ENCODE data around the gene GIPC3. TPM values are rescaled to one million over a fixed set of nuclear protein-coding genes. Genes with fewer than 3 reads are reported as not detected.

GIPC3 gene
- polyA plus RNA-seq, 3 donors, result 3.1 to 3.8 (median 3.6) TPM

DNA sequence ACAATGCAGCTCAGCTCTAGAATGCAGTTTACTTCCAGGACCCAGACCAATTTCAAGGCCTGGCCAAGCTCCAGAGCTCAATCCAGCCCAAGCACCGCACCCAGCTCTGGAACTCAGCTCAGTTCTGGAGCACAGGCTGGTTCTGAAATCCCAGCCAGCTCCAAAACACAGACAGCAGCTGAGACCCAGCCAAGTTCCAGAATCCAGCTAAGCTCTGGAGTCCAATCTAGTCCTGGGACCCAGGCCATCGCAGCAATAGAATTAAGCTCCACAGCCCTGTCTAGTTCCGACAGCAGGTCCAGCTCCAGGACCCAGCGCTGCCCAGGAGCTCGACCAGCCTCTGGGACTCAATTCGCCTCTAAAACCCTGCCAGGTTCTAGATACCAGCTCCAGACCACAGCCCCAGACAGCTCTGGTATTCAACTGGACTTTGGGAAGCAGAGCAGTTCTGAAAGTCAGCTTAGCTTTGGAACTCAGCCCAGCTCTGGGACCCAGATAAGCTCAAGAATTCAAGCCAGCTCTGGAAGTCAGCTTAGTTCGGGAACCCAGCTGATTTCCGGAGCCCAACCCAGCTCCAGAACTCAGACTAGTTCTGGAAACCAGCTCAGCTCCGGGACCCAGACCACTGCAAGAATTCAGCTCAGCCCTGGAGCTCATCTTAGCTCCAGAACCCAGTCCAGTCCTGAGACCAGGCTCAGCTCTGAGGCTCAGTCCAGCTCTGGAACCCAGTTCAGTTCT is 6.8 kb downstream of the GIPC3 start:
- DNase-seq (ENCODE audit: extremely low read depth in 1 of 11, low read depth in 9 of 11, low spot score in 4 of 11), result no peak

DNA sequence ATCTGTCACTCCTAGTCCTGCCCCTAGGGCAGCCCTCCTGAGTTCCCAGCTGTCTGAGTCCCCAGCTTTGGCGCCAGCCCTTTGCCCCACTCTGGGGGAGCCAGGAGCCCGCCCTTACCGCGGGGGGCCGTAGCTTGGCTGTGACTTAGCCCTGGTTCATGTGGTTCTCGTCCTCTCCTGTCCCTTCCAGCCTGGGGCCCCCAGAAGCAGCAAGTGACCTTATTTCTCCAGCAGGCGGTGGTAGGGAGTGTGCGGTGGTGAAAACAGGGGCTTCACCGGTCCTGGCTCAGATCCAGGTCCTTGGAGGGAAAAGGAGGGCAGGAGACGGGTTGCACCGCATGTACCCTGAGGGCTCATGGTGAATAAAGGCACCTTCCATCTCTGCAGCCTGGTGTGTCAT is 7.9 kb downstream of the GIPC3 start:
- DNase-seq (ENCODE audit: extremely low read depth in 1 of 11, low read depth in 9 of 11, low spot score in 4 of 11), result no peak

DNA sequence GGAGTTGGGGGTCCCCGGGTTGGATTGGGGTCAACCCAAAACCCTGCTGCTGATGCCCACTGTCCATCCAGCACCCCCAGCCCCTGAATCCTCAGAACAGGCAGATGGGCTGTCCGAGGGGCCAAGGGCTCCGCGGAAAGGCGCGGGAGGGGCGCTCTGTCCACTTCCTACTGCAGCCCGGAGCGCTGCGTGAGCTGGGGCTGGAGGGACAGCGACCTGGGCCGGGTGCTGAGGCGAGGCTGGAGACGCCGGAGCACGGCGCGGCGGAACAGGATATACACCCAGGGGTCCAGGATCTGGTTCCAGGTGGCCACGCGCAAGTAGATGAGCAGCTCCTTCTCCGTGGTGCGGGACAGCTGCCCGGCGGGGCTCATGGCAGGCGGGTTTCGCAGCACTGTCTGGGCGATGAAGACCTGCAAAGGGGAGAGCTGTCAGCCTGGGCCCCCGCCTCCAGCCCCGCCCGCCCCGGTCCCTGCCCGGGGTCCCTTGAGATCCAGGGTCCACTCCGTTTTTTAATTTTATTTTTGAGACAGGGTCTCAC is 10.3 kb downstream of the GIPC3 start:
- DNase-seq (ENCODE audit: extremely low read depth in 1 of 11, low read depth in 9 of 11, low spot score in 4 of 11), result no peak

DNA sequence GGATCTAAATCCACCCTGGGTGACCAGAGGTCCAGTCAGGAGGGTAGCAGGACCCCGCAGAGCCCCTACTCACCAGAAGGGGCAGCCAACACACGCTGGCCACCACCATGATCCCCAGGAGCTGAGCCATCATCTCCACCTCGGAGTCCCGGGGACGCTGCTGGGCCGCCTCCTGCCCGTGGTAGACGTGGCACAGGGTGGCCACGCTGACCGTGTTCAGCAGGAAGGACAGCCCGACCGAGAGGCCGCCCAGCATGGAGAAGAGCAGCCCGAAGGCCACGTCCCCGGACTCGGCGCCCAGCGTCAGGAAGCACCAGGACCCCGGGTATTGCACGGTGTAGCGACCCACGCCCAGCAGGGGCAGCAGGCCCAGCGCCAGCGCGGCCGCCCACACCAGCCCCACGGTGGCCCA is 14.5 kb downstream of the GIPC3 start:
- no peak for DNase-seq (ENCODE audit: extremely low read depth in 1 of 11, low read depth in 9 of 11, low spot score in 4 of 11)

DNA sequence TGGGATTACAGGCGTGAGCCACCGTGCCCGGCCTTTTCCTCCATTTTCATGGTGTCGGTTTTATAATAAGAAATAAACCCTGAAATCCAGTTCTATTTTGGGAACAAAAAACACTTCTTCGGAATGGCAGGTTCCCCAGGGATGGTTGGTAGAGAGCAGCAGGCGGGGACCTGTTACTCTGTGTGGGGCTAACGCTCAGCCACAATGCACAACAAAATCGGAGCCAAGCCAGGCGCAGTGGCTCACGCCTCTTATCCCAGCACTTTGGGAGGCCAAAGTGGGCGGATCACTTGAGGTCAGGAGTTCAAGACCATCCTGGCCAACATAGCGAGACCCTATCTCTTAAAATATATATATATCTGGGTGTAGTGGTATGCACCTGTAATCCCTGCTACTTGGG is 15.7 kb downstream of the GIPC3 start:
- DNase-seq (ENCODE audit: extremely low read depth in 1 of 11, low read depth in 9 of 11, low spot score in 4 of 11), result no peak

DNA sequence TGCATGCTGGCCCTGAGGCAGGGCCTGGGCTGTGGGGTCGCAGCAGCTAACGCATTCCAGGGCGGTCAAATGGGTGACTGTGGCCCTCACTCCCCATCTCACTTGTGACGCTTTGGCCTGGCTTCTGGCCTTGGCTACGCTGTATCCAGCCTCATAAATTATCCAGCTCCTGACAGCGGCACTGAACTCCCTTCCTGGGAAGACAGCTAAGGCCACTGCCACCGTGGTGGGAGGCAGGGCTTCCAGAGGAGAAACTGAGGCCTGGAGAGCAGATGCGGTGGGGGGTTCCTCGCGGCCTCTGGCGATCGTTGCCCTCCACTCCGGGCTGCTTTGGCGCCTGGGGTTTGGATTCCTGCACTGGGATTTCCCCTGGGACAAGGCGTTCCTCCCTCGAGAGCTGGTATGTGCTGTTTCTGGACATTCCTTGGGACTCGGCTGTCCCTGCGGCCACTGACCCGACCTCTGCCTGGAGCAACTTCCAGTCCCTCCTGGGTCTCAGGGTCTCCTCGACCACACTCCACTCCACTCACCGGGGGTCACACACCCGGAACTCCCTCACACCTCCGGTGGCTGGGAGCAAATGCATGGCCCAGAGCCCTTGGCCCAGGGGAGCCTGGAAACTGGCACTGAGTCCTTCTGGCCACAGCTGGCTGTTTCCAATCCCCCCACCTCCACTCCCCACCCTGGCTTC is 18.0 kb downstream of the GIPC3 start:
- DNase-seq (ENCODE audit: extremely low read depth in 1 of 11, low read depth in 9 of 11, low spot score in 4 of 11), result no peak

DNA sequence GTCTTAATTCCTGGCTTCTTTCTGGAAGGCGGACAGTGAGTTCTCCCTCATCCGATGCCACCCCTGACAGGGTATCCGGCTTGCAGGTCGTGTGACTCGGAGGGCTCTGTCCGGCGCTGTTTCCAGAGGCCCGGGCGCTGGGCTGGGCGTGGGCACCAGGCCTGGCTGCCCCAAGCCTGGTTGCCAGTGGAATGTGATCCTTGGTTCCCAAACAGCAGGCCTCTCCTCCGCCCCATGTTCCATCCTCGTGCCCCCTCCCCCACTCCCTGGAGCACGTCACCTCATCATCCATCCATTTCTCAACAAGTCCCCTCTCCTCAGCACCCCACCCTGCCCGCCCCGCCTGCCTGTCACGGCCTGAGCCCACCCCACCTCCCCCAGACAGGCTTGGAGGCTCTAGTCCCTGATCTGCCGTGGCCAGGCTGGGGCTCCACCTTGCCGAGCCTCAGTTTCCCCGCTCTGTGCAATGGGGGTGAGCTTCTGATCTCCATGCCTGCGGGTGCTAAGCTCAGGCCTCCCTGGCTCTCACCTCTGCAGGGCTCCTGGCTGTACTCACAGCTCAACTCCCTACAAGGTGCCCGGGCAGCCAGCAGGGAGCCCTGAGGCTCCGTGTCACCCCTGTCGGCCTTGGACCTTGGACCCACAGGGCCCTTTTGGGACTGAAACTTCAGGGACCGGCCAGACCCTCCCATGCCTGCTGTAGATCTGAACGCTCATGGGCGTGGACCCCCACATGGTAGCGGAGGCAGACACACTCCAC is 19.1 kb downstream of the GIPC3 start:
- no peak for DNase-seq (ENCODE audit: extremely low read depth in 1 of 11, low read depth in 9 of 11, low spot score in 4 of 11)

DNA sequence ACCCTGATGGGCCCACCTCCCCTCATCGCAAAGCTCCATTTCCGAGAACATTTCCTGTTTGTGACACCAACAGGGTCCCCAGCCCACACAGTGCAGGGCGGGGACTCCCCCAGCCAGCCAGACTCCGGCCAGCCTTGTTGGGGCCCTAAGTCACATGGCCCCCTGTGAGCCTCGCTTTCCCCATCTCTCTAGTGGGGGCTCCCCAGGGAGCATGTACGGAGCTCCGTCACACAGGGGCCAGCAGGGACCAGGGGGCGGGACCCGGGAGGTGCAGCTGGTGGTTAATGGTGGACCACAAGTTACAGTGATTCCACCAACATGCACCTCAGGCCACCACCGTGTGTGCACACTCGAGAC is 19.7 kb downstream of the GIPC3 start:
- no peak for DNase-seq (ENCODE audit: extremely low read depth in 1 of 11, low read depth in 9 of 11, low spot score in 4 of 11)

DNA sequence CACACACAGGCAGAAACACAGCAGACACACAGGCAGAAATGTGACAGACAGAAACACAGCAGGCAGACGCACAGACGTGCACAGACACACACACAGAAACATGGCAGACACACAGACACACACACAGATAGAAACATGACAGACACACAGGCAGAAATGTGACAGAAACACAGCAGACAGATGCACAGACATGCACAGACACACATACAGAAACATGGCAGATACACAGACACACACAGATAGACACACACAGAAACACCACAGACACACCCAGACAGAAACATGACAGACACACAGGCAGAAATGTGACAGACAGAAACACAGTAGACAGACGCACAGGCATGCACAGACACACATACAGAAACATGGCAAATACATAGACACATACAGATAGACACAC is 20.1 kb downstream of the GIPC3 start:
- DNase-seq (ENCODE audit: extremely low read depth in 1 of 11, low read depth in 9 of 11, low spot score in 4 of 11), result no peak

DNA sequence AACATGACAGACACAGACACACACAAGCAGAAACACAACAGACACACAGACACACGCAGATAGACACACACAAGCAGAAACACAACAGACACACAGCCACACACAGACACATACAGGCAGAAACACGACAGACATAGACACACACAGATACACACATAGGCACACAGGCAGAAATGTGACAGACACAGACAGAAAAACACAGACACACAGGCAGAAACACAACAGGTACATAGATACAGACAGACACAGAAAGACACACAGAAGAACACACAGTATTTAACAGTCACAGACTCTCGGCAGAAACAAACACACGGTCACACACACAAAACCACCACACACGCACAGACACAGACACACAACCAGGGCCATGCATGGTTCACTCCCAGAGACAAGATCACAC is 20.5 kb downstream of the GIPC3 start:
- no peak for DNase-seq (ENCODE audit: extremely low read depth in 1 of 11, low read depth in 9 of 11, low spot score in 4 of 11)

DNA sequence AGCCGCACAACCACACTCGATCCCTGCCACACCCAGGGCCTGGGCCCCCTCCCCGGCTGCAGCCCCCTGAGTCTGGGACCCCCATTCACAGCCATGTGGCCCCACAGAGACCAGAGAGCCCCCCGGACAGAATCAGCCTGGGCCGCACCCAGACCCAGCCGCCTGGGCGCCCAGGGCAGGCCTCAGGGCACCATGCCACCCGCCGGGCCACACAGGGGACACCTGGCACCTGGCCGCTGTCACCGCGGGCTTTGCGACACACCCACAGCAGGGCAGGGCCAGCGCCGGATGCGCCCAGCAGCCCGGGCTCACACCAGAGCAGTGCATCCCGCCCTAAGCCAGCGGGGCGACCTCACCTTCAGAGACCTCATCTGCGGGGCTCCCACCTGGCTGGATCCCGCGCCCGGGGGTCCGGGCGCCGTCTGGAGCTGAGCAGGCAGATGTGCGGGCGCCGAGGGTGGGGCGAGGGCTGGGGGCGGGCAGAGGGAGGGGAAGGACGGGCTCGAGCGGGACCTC is 21.0 kb downstream of the GIPC3 start:
- DNase-seq (ENCODE audit: extremely low read depth in 1 of 11, low read depth in 9 of 11, low spot score in 4 of 11), result no peak

DNA sequence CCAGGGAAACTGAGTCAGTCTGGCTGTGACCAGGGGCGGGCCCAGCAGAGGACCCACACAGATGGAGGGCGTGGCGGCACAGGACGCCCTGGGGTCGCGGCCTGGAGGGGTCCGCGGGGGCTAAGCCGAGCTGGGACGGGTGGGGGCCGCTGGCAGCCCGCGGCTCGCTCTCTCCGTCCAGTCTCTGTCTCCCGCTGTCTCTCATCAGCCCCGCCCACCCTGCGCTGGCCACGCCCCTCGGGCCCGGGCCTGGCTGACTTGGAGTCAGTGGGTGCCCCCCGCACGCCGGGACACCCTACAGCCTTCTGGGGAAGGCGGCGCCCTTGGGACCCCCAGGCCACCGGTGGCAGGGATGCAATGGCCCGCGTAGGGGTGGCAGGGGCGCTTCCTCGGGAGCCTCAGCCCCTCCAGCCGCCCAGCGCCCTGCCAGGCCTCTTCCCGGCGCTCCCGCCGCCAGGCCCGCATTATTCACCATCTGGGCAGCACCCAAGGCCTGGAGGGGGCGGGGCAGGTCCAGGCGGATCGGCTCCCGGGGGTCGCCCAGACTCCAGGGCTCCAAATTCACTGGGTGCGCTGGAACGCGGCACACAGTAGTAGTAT is 21.5 kb downstream of the GIPC3 start, which contains the start of gene TBXA2R:
Gene TBXA2R (minus strand): TSS at position 186 of the 600 bp plus-strand sequence. CDS start 6,241 bp downstream, outside the sequence.
- no peak for DNase-seq (ENCODE audit: extremely low read depth in 1 of 11, low read depth in 9 of 11, low spot score in 4 of 11)

DNA sequence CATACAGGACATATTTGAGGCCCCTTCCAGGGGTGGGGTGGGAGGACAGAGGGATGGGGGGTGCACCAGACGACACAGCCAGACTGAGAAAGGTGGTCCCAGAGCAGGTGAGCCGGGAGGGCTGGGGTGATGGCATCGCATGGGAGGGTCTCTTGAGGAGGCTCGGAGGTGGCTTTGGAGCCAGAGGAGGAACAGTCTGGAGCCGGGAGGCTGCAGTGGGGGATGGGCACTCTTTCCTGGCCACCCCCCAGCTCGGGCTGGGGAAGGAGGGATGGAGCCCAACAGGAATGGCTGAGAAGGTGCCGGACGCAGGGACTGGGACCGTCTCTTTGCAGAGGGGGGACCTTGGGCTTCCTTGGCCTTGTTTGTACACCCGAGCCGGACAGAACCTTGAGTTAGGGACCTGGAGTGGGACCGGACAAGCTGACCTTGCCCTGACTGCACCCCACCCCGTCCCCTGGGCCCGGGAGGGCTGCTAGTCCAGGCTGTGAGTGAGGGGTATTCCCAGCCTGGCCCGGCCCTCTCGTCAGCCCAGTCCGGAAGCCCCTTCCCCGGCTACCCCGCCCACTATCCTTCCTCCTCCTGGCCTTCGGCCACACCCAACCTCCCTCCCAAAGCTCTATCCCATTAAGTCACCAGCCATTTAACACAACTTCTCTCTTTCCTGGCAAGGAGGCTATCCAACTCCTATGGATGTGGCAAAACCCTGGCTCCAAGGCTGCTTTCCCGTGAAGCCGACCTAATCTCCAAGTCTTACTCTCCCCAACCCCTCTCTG is 22.2 kb downstream of the GIPC3 start:
- no peak for DNase-seq (ENCODE audit: extremely low read depth in 1 of 11, low read depth in 9 of 11, low spot score in 4 of 11)

DNA sequence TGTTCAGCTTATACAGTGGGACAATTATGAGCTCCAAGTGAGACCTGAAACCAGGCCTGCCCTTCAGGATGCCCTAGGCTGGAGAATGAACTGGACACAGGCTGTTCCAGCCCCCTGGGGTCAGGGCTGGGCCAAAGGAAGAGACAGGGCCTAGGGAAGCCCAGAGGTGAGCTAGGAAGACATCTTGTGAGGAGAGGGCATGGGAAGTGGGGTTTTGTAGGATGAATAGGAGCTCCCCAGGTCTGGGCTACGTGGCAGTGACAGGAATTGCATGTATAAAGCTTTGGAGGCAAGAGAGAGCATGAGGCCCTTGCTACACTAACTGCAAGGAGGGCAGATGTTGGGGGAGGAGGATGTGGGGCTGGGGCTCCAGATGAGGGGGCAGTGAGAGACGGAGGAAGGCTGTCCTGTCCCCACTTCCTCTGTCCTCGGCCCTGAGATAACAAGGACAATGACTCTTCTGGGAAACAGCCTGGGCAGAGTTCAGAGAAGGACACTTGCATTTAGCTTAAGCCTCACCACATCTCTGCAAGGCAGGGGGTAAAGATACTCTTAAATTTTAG is 22.9 kb downstream of the GIPC3 start:
- DNase-seq (ENCODE audit: extremely low read depth in 1 of 11, low read depth in 9 of 11, low spot score in 4 of 11), result no peak

DNA sequence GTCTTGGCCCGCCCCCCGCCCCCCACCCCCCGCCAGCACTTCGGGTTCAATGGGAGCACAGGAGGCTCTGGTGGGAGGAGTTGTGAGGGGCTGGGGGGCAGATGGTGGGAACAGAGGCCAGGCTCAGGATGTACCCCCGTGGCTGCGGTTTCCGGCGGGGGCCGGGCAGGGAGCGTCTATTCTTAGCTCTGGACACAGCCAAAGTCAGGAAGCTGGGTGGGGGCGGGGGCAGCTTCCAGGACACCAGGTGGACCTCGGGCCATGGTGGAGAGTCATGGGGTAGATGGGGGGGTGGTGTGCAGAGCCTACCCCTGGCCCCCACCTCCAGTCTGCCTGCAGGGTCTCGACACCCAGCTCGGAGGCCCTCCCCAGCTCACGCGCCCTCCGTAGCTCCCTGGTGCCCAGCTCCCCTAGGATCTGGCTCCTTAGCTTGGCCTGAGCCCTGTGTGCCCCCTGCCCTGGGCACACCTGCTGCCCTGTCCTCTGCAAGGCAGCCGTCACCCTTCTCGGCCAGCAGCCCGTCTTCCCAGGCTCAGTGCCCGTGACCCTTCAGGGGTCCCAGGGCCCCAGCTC is 23.6 kb downstream of the GIPC3 start:
- no peak for DNase-seq (ENCODE audit: extremely low read depth in 1 of 11, low read depth in 9 of 11, low spot score in 4 of 11)

DNA sequence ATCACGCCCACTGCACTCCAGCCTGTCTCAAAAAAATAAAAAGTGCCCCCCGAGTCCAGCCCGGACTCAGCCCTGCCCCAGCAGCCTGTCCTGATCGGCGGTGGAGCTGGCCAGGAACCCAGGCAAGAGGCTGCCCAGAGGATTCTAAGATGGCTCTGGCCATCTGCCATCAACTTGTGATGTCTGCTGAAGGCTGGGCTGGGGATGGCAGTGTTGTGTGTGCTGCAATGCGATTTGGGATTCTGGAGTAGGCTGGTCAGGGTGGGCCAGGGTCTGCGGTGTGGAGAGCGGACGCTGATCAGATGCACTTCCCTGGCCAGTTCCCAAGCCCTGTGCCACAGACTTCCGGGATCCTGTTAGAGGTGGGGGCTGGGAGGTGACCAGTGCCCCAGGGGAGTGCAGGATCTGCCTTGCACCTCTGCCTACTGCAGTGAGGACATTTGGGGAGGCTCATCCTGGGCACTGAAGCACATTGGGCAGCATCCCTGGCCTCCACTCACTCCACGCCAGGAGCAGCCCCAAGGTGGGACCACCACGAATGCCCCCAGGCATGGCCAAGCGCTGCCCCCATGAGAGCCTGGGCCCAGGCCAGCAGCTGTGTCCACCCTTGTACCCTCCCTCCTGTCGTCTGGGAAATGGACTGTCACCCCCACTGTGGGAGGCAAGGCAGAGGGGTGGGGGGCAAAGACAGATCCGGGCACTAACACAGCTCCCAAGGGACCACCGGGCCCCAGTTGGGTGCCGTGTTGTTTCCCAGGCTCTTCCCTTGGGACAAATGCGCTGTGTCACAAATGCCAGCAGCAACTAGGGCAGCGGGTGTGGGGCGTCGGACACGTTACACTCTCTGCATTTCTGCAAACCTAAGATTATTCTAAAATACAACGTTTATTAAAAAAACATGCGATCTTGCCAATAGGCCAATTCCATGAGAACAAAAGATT is 24.8 kb downstream of the GIPC3 start:
- no peak for DNase-seq (ENCODE audit: extremely low read depth in 1 of 11, low read depth in 9 of 11, low spot score in 4 of 11)
